SK-N-MC (cell line): ENCODE results near the gene TMEM41A.

Experiments used
- DNase-seq: peaks from one replicate; pipeline ENCODE4 v3.0.0-alpha.2; 2011; ENCODE audit warnings: low read depth, low spot score
- H3K27ac ChIP-seq: fragments of 200-600 bp; sonication (generic); 2 replicates; pipeline ENCODE4 v1.5.1; 2016; ENCODE audit warnings: mixed run types
- H3K36me3 ChIP-seq: fragments of 200-600 bp; sonication (generic); 2 replicates; pipeline ENCODE4 v1.6.1; 2017; ENCODE audit warnings: antibody characterized with exemption, low read length, mixed read lengths; ENCODE audit not compliant: insufficient read depth
- H3K4me3 ChIP-seq: fragments of 200-600 bp; sonication (generic); 2 replicates; pipeline ENCODE4 v1.5.1; 2016
- H3K9ac ChIP-seq: fragments of 200-600 bp; sonication (generic); 2 replicates; pipeline ENCODE4 v1.8.0; 2017; ENCODE audit warnings: mixed run types, mixed read lengths; ENCODE audit not compliant: insufficient read length
- H3K9me3 ChIP-seq: fragments of 200-600 bp; sonication (generic); 2 replicates; pipeline ENCODE4 v1.6.1; 2017; ENCODE audit warnings: low read depth, mild to moderate bottlenecking, antibody characterized with exemption, low read length, moderate library complexity, mixed read lengths
- EZH2 ChIP-seq: fragments of 200-600 bp; sonication (generic); IDR thresholded peaks from one replicate; pipeline ENCODE4 v1.6.1; 2017; ENCODE audit warnings: antibody characterized with exemption
- FOXP2 ChIP-seq: optimal IDR thresholded peaks from 2 replicates; pipeline ENCODE3; 2011; ENCODE audit warnings: mild to moderate bottlenecking, moderate library complexity; ENCODE audit not compliant: insufficient read depth; ENCODE audit errors: extremely low read length, control extremely low read depth
- POLR2AphosphoS5 ChIP-seq: IDR thresholded peaks from 2 replicates; pipeline ENCODE4 v1.6.1; 2012; ENCODE audit warnings: mild to moderate bottlenecking, low read depth, low read length, borderline replicate concordance

Gene TMEM41A

GRCh38 chr3:185448107-185448506, 50.7 kb downstream of the TMEM41A start:
- Histone ChIP-seq H3K4me3 (no peak overlapping the region), H3K9ac (no peak overlapping the region), H3K27ac (no peak overlapping the region), H3K36me3 (no peaks in the 10 kb centered on the region), H3K9me3 (no peaks in the 10 kb centered on the region)
- TF ChIP-seq EZH2, result no peak
- no peak for TF ChIP-seq POLR2AphosphoS5
- no peak for TF ChIP-seq FOXP2
- no peak for DNase-seq

DNA sequence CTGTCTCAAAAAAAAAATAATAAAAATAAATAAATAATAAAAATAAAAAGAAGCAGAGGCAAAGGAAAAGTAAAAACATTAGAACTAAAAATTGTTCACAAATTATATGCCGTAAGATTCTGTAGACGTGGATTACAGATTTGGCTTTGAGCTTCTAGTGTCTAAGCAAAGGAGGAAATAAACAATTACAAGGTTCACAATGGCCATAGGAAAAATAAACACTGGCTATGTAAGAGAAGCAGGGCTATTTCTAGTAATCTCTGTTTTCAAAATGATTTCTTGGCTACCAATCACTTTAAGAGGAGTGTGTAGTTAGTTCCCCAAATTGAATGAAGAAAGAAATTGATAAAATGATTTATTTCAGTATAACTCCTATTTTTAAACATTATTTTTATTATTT, 54.5 kb downstream of the TMEM41A start:
- Histone ChIP-seq H3K9me3 (no peaks in the 10 kb centered on the region), H3K4me3 (no peak overlapping the region), H3K36me3 (no peaks in the 10 kb centered on the region), H3K27ac (no peak overlapping the region), H3K9ac (no peak overlapping the region)
- TF ChIP-seq POLR2AphosphoS5, result no peak
- DNase-seq, result no peak

GRCh38 chr3:185442031-185442430, 56.8 kb downstream of the TMEM41A start:
- Histone ChIP-seq H3K9ac (no peak overlapping the region), H3K9me3 (no peaks in the 10 kb centered on the region)
- TF ChIP-seq FOXP2, result no peak
- TF ChIP-seq POLR2AphosphoS5, result no peak
- no peak for TF ChIP-seq EZH2

GRCh38 chr3:185439745-185440466, 58.9 kb downstream of the TMEM41A start:
- DNase-seq, result no peak
- Histone ChIP-seq H3K9me3 (no peaks in the 10 kb centered on the region), H3K9ac (no peak overlapping the region), H3K27ac (no peak overlapping the region), H3K4me3 (no peak overlapping the region), H3K36me3 (no peaks in the 10 kb centered on the region)
- no peak for TF ChIP-seq FOXP2
- no peak for TF ChIP-seq POLR2AphosphoS5
- TF ChIP-seq EZH2, result no peak

More at GRCh38 chr3:185442031-185442430, 56.8 kb downstream of the TMEM41A start:
- no peaks in the 10 kb centered on the region for H3K36me3 ChIP-seq
- H3K4me3 ChIP-seq, result no peak overlapping the region
- no peak overlapping the region for H3K27ac ChIP-seq
- no peak for DNase-seq
